NCI-H2107 treated with DMSO at 0.1 percent for 48 hours (cell line): ENCODE data around the gene EHD1.
"Not testable (repeated sequence)": the region's sequence is repeated elsewhere in the genome, so short reads cannot be mapped to it uniquely, and the experiment has no call there.

ENCODE experiments used
- DNase-seq: peaks from one replicate; lab custom pipeline; 2025; ENCODE audit not compliant: unreplicated experiment; lab: John Stamatoyannopoulos, UW

EHD1 gene

GRCh38 chr11:64859542-64860414 lies 18.6 kb downstream of the EHD1 start:
- no peak for DNase-seq

GRCh38 chr11:64858467-64859263 lies 19.8 kb downstream of the EHD1 start:
- DNase-seq, result no peak

- no peak for DNase-seq
These were observed 20.9 kb downstream of the EHD1 start for GRCh38 chr11:64857485-64857884.

GRCh38 chr11:64856382-64857227 lies 21.8 kb downstream of the EHD1 start:
- DNase-seq, result peak; percentile 46

GRCh38 chr11:64855596-64856304 lies 22.7 kb downstream of the EHD1 start:
- DNase-seq, result no peak

- no peak for DNase-seq
These were observed 23.6 kb downstream of the EHD1 start for GRCh38 chr11:64854534-64855502.

- DNase-seq, result no peak
These were observed 24.3 kb downstream of the EHD1 start for GRCh38 chr11:64854157-64854533.

GRCh38 chr11:64853709-64854108 lies 24.7 kb downstream of the EHD1 start:
- no peak for DNase-seq

GRCh38 chr11:64852804-64853509 lies 25.5 kb downstream of the EHD1 start:
- no peak for DNase-seq

- DNase-seq, result no peak
These were observed 26.5 kb downstream of the EHD1 start for GRCh38 chr11:64851831-64852351.

GRCh38 chr11:64850979-64851567 lies 27.3 kb downstream of the EHD1 start:
- no peak for DNase-seq

- no peak for DNase-seq
These were observed 28.6 kb downstream of the EHD1 start for GRCh38 chr11:64849598-64850356.

GRCh38 chr11:64848826-64849597 lies 29.4 kb downstream of the EHD1 start:
- DNase-seq, result no peak

- DNase-seq, result peak; percentile 42
These were observed 30.1 kb downstream of the EHD1 start for GRCh38 chr11:64848214-64848825.

GRCh38 chr11:64846998-64847666 lies 31.3 kb downstream of the EHD1 start:
- DNase-seq, result peak; percentile 57

GRCh38 chr11:64845776-64846129 lies 32.7 kb downstream of the EHD1 start:
- not testable (repeated sequence) for DNase-seq
